WTC11 (cell line): Measurements from ENCODE around the gene RNPEPL1. TPM values are rescaled to one million over a fixed set of nuclear protein-coding genes. Genes with fewer than 3 reads are reported as not detected.

Experiments
- ATAC-seq: fragments of 200-7000 bp; cut with Tn5 transposase; 2 replicates; pipeline ENCODE4 v1.10.0; 2021; ENCODE audit warnings: mild to moderate bottlenecking, moderate library complexity
- CTCF ChIA-PET: fragments of 300-600 bp; sonication (Branson Sonifier 250); formaldehyde crosslinking; loops from one replicate; lab custom pipeline; 2021; ENCODE audit warnings: antibody characterized with exemption; lab: Charles Lee
- POLR2A ChIA-PET: fragments of 350-600 bp; sonication (Branson Sonifier 250); formaldehyde crosslinking; loops from one replicate; lab custom pipeline; 2021; ENCODE audit warnings: antibody characterized with exemption; lab: Charles Lee
- DNase-seq: peaks from one replicate; pipeline ENCODE4 v3.0.0; 2021; ENCODE audit warnings: low spot score
- H3K27ac Mint-ChIP-seq: 2 replicates; pipeline ENCODE4 v1.8.0; 2021; ENCODE audit warnings: mixed read lengths
- H3K27me3 Mint-ChIP-seq: 2 replicates; pipeline ENCODE4 v1.8.0; 2021; ENCODE audit warnings: low read depth, mild to moderate bottlenecking, moderate library complexity, mixed read lengths
- H3K36me3 Mint-ChIP-seq: 2 replicates; pipeline ENCODE4 v1.8.0; 2021; ENCODE audit warnings: mixed read lengths
- H3K4me1 Mint-ChIP-seq: 2 replicates; pipeline ENCODE4 v1.8.0; 2022; ENCODE audit warnings: mixed read lengths
- H3K4me3 Mint-ChIP-seq: 2 replicates; pipeline ENCODE4 v1.8.0; 2021; ENCODE audit warnings: mild to moderate bottlenecking, moderate library complexity, mixed read lengths
- H3K9me3 Mint-ChIP-seq: 2 replicates; pipeline ENCODE4 v1.8.0; 2021; ENCODE audit warnings: mixed read lengths
- AR ChIP-seq: fragments of 250-450 bp; sonication (Bioruptor Pico); IDR thresholded peaks from 2 replicates; pipeline ENCODE4 v1.9.0; 2021; ENCODE audit warnings: mild to moderate bottlenecking
- ETV6 ChIP-seq: sonication (generic); formaldehyde crosslinking; IDR thresholded peaks from 2 replicates; pipeline ENCODE4 v1.8.1; 2022; ENCODE audit warnings: mild to moderate bottlenecking, missing genetic modification reagents
- PRRX2 ChIP-seq: fragments of 250-450 bp; sonication (Bioruptor Pico); IDR thresholded peaks from 2 replicates; pipeline ENCODE4 v1.8.0; 2021; ENCODE audit warnings: mild to moderate bottlenecking
- TEAD1 ChIP-seq: sonication (generic); formaldehyde crosslinking; IDR thresholded peaks from 2 replicates; pipeline ENCODE4 v1.8.0; 2022; ENCODE audit warnings: mild to moderate bottlenecking, missing genetic modification reagents
- ZBTB21 ChIP-seq: sonication (generic); formaldehyde crosslinking; IDR thresholded peaks from 2 replicates; pipeline ENCODE4 v1.8.1; 2023; ENCODE audit warnings: mild to moderate bottlenecking, missing genetic modification reagents, borderline replicate concordance
- ZBTB43 ChIP-seq: sonication (generic); formaldehyde crosslinking; IDR thresholded peaks from 2 replicates; pipeline ENCODE4 v1.8.1; 2023; ENCODE audit warnings: mild to moderate bottlenecking, missing genetic modification reagents
- ZNF138 ChIP-seq: sonication (generic); formaldehyde crosslinking; conservative IDR thresholded peaks from 2 replicates; pipeline ENCODE4 v1.8.1; 2022; ENCODE audit warnings: mild to moderate bottlenecking, moderate library complexity, missing genetic modification reagents
- ZNF263 ChIP-seq: sonication (generic); formaldehyde crosslinking; IDR thresholded peaks from 2 replicates; pipeline ENCODE4 v1.8.1; 2022; ENCODE audit warnings: low read depth, mild to moderate bottlenecking, moderate library complexity, missing genetic modification reagents
- ZNF396 ChIP-seq: fragments of 250-450 bp; sonication (Bioruptor Pico); IDR thresholded peaks from 2 replicates; pipeline ENCODE4 v1.8.0; 2021; ENCODE audit warnings: mild to moderate bottlenecking, moderate library complexity, borderline replicate concordance
- ZNF532 ChIP-seq: fragments of 250-450 bp; sonication (Bioruptor Pico); IDR thresholded peaks from 2 replicates; pipeline ENCODE4 v1.9.0; 2021; ENCODE audit warnings: mild to moderate bottlenecking, borderline replicate concordance
- total RNA-seq: library from RNA; stranded (reverse); gene quantifications from 3 replicates; pipeline ENCODE4 v1.2.3, GENCODE V29; 2021
- TF ChIP-seq, protein P1 (sequence below): sonication (generic); formaldehyde crosslinking; IDR thresholded peaks from 2 replicates; pipeline ENCODE4 v1.8.1; 2023; ENCODE audit warnings: mild to moderate bottlenecking, missing genetic modification reagents
- TF ChIP-seq, protein P2 (sequence below): sonication (generic); formaldehyde crosslinking; IDR thresholded peaks from 2 replicates; pipeline ENCODE4 v1.8.0; 2022; ENCODE audit warnings: mild to moderate bottlenecking, missing genetic modification reagents
- TF ChIP-seq, protein P3 (sequence below): sonication (generic); formaldehyde crosslinking; IDR thresholded peaks from 2 replicates; pipeline ENCODE4 v1.8.1; 2022; ENCODE audit warnings: low read depth, missing genetic modification reagents, borderline replicate concordance
- TF ChIP-seq, protein P4 (sequence below): sonication (generic); formaldehyde crosslinking; conservative IDR thresholded peaks from 2 replicates; pipeline ENCODE4 v1.8.1; 2022; ENCODE audit warnings: mild to moderate bottlenecking, missing genetic modification reagents
- TF ChIP-seq, protein P5 (sequence below): sonication (generic); formaldehyde crosslinking; IDR thresholded peaks from 2 replicates; pipeline ENCODE4 v1.8.1; 2023; ENCODE audit warnings: mild to moderate bottlenecking, missing genetic modification reagents, moderate library complexity
- TF ChIP-seq, protein P6 (sequence below): sonication (generic); formaldehyde crosslinking; conservative IDR thresholded peaks from 2 replicates; pipeline ENCODE4 v1.8.1; 2023; ENCODE audit warnings: mild to moderate bottlenecking, low read depth, missing genetic modification reagents, moderate library complexity

RNPEPL1 gene
- total RNA-seq, 1 experiment from 2014 or later = 18.8 TPM

DNA sequence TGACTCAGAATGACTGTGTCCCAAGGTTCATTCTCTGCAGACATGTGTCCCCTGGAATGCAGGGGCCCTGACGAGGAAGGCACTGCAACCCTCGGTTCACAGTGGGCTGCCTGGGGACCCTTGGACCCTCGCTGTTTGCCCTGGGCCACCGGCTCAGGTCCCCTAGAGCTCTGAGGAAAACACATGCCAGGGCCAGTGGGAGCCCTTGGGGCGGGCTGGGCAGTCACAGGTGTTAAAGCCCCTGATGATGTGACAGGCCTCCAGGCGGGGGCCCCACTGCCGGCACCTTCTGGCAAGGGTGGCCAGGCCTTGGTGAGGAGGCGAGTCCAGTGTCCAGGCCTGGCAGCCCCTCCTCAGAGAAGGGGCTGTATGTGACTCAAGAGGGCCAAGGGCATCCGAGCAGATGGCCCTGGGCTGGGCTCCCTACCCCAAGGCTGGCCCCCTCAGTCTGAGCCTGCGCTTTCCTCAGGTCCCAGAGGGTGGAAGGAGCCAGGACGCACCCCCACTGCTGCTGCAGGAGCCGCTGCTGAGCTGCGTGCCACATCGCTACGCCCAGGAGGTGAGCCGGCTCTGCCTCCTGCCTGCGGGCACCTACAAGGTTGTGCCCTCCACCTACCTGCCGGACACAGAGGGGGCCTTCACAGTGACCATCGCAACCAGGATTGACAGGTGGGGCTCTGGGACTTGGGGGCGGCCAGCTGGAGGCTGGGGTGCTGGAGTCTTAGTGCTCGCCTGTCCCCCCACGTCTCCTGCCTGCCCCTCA, 29.3 kb downstream of the RNPEPL1 start (continued):
- TF ChIP-seq, protein P1, sequence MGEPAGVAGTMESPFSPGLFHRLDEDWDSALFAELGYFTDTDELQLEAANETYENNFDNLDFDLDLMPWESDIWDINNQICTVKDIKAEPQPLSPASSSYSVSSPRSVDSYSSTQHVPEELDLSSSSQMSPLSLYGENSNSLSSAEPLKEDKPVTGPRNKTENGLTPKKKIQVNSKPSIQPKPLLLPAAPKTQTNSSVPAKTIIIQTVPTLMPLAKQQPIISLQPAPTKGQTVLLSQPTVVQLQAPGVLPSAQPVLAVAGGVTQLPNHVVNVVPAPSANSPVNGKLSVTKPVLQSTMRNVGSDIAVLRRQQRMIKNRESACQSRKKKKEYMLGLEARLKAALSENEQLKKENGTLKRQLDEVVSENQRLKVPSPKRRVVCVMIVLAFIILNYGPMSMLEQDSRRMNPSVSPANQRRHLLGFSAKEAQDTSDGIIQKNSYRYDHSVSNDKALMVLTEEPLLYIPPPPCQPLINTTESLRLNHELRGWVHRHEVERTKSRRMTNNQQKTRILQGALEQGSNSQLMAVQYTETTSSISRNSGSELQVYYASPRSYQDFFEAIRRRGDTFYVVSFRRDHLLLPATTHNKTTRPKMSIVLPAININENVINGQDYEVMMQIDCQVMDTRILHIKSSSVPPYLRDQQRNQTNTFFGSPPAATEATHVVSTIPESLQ = no peak
- TF ChIP-seq ZNF532 (CRISPR knock-in tag) = no peak
- no peak for TF ChIP-seq ZNF263 (CRISPR knock-in tag)

DNA sequence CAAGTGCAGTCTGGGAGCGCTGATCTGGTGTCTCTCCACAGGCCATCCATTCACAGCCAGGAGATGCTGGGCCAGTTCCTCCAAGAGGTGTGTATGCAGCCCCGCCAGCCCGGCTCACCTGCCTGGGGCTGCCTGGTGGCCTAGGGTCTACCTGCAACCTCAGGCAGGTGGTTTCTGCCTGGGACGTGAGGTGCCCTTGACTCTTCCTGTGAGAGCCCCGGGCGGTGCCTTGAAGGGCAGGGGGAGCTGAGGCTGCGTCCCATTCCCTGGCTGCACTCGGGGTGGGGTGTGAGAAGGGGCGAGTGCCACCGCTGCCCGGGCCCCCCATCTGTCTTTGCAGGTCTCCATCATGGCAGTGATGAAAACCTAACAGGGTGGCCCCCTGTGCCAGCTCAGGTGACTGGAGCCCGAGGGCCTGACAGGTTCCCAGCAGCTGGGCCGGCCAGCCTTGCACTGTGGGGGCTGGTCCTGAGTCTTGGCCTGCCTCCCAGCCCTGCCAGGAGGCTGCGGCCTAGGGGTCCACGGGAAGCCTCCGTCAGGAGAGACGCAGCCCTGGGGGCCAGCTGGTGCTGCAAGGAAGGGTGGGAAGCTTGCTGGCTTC, 30.1 kb downstream of the RNPEPL1 start:
- no peaks in the 10 kb centered on the region for H3K36me3 Mint-ChIP-seq
- DNase-seq = no peak
- H3K27ac Mint-ChIP-seq = no peak overlapping the region
- ChIA-PET POLR2A (no interaction called here), CTCF (no interaction called here)
- no peak for ATAC-seq
- H3K4me1 Mint-ChIP-seq = no peaks in the 10 kb centered on the region
- H3K9me3 Mint-ChIP-seq = no peaks in the 10 kb centered on the region
- no peaks in the 10 kb centered on the region for H3K27me3 Mint-ChIP-seq
- H3K4me3 Mint-ChIP-seq = no peak overlapping the region
- TF ChIP-seq, protein P2, sequence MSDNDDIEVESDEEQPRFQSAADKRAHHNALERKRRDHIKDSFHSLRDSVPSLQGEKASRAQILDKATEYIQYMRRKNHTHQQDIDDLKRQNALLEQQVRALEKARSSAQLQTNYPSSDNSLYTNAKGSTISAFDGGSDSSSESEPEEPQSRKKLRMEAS (CRISPR knock-in tag) = no peak
- TF ChIP-seq, protein P3, sequence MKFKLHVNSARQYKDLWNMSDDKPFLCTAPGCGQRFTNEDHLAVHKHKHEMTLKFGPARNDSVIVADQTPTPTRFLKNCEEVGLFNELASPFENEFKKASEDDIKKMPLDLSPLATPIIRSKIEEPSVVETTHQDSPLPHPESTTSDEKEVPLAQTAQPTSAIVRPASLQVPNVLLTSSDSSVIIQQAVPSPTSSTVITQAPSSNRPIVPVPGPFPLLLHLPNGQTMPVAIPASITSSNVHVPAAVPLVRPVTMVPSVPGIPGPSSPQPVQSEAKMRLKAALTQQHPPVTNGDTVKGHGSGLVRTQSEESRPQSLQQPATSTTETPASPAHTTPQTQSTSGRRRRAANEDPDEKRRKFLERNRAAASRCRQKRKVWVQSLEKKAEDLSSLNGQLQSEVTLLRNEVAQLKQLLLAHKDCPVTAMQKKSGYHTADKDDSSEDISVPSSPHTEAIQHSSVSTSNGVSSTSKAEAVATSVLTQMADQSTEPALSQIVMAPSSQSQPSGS (CRISPR knock-in tag) = no peak
- TF ChIP-seq ZBTB43 (CRISPR knock-in tag) (no peak), AR (CRISPR knock-in tag) (no peak), TEAD1 (no peak), PRRX2 (CRISPR knock-in tag) (no peak), ZBTB21 (CRISPR knock-in tag) (no peak), ZNF138 (CRISPR knock-in tag) (no peak), ZNF396 (CRISPR knock-in tag) (no peak), ETV6 (CRISPR knock-in tag) (no peak)
- TF ChIP-seq, protein P4, sequence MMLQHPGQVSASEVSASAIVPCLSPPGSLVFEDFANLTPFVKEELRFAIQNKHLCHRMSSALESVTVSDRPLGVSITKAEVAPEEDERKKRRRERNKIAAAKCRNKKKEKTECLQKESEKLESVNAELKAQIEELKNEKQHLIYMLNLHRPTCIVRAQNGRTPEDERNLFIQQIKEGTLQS = no peak
- TF ChIP-seq, protein P5, sequence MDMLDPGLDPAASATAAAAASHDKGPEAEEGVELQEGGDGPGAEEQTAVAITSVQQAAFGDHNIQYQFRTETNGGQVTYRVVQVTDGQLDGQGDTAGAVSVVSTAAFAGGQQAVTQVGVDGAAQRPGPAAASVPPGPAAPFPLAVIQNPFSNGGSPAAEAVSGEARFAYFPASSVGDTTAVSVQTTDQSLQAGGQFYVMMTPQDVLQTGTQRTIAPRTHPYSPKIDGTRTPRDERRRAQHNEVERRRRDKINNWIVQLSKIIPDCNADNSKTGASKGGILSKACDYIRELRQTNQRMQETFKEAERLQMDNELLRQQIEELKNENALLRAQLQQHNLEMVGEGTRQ (CRISPR knock-in tag) = no peak
- TF ChIP-seq, protein P6, sequence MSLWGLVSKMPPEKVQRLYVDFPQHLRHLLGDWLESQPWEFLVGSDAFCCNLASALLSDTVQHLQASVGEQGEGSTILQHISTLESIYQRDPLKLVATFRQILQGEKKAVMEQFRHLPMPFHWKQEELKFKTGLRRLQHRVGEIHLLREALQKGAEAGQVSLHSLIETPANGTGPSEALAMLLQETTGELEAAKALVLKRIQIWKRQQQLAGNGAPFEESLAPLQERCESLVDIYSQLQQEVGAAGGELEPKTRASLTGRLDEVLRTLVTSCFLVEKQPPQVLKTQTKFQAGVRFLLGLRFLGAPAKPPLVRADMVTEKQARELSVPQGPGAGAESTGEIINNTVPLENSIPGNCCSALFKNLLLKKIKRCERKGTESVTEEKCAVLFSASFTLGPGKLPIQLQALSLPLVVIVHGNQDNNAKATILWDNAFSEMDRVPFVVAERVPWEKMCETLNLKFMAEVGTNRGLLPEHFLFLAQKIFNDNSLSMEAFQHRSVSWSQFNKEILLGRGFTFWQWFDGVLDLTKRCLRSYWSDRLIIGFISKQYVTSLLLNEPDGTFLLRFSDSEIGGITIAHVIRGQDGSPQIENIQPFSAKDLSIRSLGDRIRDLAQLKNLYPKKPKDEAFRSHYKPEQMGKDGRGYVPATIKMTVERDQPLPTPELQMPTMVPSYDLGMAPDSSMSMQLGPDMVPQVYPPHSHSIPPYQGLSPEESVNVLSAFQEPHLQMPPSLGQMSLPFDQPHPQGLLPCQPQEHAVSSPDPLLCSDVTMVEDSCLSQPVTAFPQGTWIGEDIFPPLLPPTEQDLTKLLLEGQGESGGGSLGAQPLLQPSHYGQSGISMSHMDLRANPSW (CRISPR knock-in tag) = no peak
